K562 (cell line): ENCODE measurements around the gene SCRN2. TPM values are rescaled to one million over a fixed set of nuclear protein-coding genes. Genes with fewer than 3 reads are reported as not detected.
A peak's percentile ranks its signal among the peaks of the same experiment; 100 is the strongest.

Experiments used
- ATAC-seq: fragments of 200-7000 bp; cut with Tn5 transposase; 3 replicates; pipeline ENCODE4 v1.9.1; 2020; ENCODE audit warnings: moderate library complexity
- BruUV-seq: library from RNA; stranded (reverse); fragments of 400-500 nt; replicated peaks from 2 replicates; lab custom pipeline; 2021; lab: Mats Ljungman, UMichigan
- CTCF ChIA-PET: fragments of 300-600 bp; formaldehyde crosslinking; extraction: SDS; loops from one replicate; lab custom pipeline; 2021; ENCODE audit warnings: low intra/inter-chr PET ratio; lab: Yijun Ruan, JAX
- POLR2A ChIA-PET: fragments of 300-600, 350-650 bp; sonication (Branson Sonifier 250); formaldehyde crosslinking; extraction: SDS; loops from one replicate; lab custom pipeline; 2021; ENCODE audit warnings: antibody characterized with exemption, inconsistent platforms; lab: Yijun Ruan, JAX
- DNase-seq, 4 experiments: peaks; one replicate each; pipeline versions ENCODE4 v3.0.0 to v3.0.0-alpha.2; 2011 to 2018; ENCODE audit warnings: low spot score in 3 of 4, mixed read lengths in 3 of 4; ENCODE audit errors: extremely low read depth in 1 of 4
- FAIRE-seq: peaks from 2 replicates; lab custom pipeline; 2011; peaks lifted over from hg19 to GRCh38; lab: Jason Lieb, UNC
- H2AFZ ChIP-seq: 2 replicates; pipeline ENCODE4 v1.6.0; 2011; ENCODE audit warnings: low read depth, low read length, control low read depth, inconsistent platforms
- H3K27ac ChIP-seq: fragments of 200-600 bp; 3 replicates; pipeline ENCODE4 v1.8.0; 2011; ENCODE audit warnings: low read depth, mild to moderate bottlenecking, control low read depth, inconsistent platforms, low read length, moderate library complexity, mixed read lengths; ENCODE audit errors: extremely low read depth
- H3K27me3 ChIP-seq, 2 experiments: fragments of 300-600 bp in 1 of 2; 2 replicates in 1 of 2; 3 replicates in 1 of 2; pipeline versions ENCODE4 v1.6.0 to v1.8.0; 2011; ENCODE audit warnings: inconsistent platforms in 2 of 2, low read length in 2 of 2, mild to moderate bottlenecking in 1 of 2, mixed read lengths in 1 of 2, moderate library complexity in 1 of 2; ENCODE audit not compliant: control insufficient read depth in 2 of 2, insufficient read depth in 2 of 2
- H3K36me3 ChIP-seq: fragments of 300-600 bp; 3 replicates; pipeline ENCODE4 v1.8.0; 2011; ENCODE audit warnings: mild to moderate bottlenecking, low read length, inconsistent platforms; ENCODE audit not compliant: control insufficient read depth, insufficient read depth
- H3K4me1 ChIP-seq, 2 experiments: fragments of 200-600 bp in 1 of 2; replicated peaks in 1 of 2; 2 replicates in 1 of 2; 3 replicates in 1 of 2; pipeline versions ENCODE4 v1.5.1 to v1.8.0; 2011; ENCODE audit warnings: inconsistent platforms in 2 of 2, low read length in 2 of 2, mild to moderate bottlenecking in 1 of 2, mixed read lengths in 1 of 2, moderate library complexity in 1 of 2; ENCODE audit not compliant: control insufficient read depth in 2 of 2, insufficient read depth in 2 of 2
- H3K4me2 ChIP-seq: 2 replicates; pipeline ENCODE4 v1.6.1; 2011; ENCODE audit warnings: low read length, control low read depth, inconsistent platforms, mixed read lengths; ENCODE audit not compliant: insufficient read depth
- H3K4me3 ChIP-seq: fragments of 200-600 bp; sonication (generic), shearing (Covaris generic); 2 replicates; pipeline ENCODE4 v1.5.1; 2016; ENCODE audit warnings: control low read depth, inconsistent platforms
- H3K79me2 ChIP-seq: fragments of 200-600 bp; 3 replicates; pipeline ENCODE4 v1.8.0; 2011; ENCODE audit warnings: low read length, inconsistent platforms; ENCODE audit not compliant: control insufficient read depth, insufficient read depth
- H3K9ac ChIP-seq, 2 experiments: 2 replicates each; pipeline versions ENCODE4 v1.6.0 to v1.6.1; 2011; ENCODE audit warnings: low read depth in 2 of 2, low read length in 2 of 2, control low read depth in 1 of 2, inconsistent platforms in 1 of 2, mild to moderate bottlenecking in 1 of 2, mixed read lengths in 1 of 2; ENCODE audit not compliant: insufficient read depth in 1 of 2
- H3K9me1 ChIP-seq: one replicate; pipeline ENCODE4 v1.6.0; 2011; ENCODE audit warnings: inconsistent platforms, mild to moderate bottlenecking, low read length, moderate library complexity; ENCODE audit not compliant: control insufficient read depth, insufficient read depth
- H3K9me3 ChIP-seq: replicated peaks from 2 replicates; pipeline ENCODE4 v1.5.1; 2011; ENCODE audit warnings: low read depth, low read length, inconsistent platforms; ENCODE audit not compliant: control insufficient read depth, insufficient read depth
- H4K20me1 ChIP-seq: replicated peaks from 2 replicates; pipeline ENCODE4 v1.6.1; 2011; ENCODE audit warnings: low read length, inconsistent platforms, mixed read lengths; ENCODE audit not compliant: control insufficient read depth, insufficient read depth
- ARID1B ChIP-seq: fragments of 450-650 bp; IDR thresholded peaks from 2 replicates; pipeline ENCODE4 v1.6.1; 2016; ENCODE audit warnings: antibody characterized with exemption, mild to moderate bottlenecking, inconsistent platforms
- CHD2 ChIP-seq: IDR thresholded peaks from 2 replicates; pipeline ENCODE4 v1.6.1; 2011; ENCODE audit warnings: low read depth, low read length
- KAT2B ChIP-seq: IDR thresholded peaks from one replicate; pipeline ENCODE4 v1.6.1; 2012; ENCODE audit warnings: low read depth, mild to moderate bottlenecking, control low read depth, inconsistent platforms, low read length, moderate library complexity
- NR2C2 ChIP-seq, 2 experiments: fragments of 200-800 bp in 1 of 2; sonication (Bioruptor generic) in 1 of 2; sonication (generic) in 1 of 2; formaldehyde crosslinking in 1 of 2; IDR thresholded peaks; 2 replicates each; pipeline versions ENCODE4 v1.6.1 to v1.8.0; 2016 to 2022; ENCODE audit warnings: mild to moderate bottlenecking in 1 of 2, missing compliant biosample characterization in 1 of 2, missing genetic modification characterization in 1 of 2, missing genetic modification reagents in 1 of 2
- ZKSCAN3 ChIP-seq: fragments of 250-450 bp; sonication (Bioruptor Pico); IDR thresholded peaks from 2 replicates; pipeline ENCODE4 v1.4.0; 2020
- ZNF197 ChIP-seq: fragments of 200-800 bp; sonication (Bioruptor generic); IDR thresholded peaks from 2 replicates; pipeline ENCODE4 v1.6.1; 2016; ENCODE audit warnings: low read depth, missing genetic modification characterization, missing compliant biosample characterization
- ZNF282 ChIP-seq: sonication (generic); formaldehyde crosslinking; IDR thresholded peaks from 2 replicates; pipeline ENCODE4 v1.8.1; 2023; ENCODE audit warnings: missing genetic modification reagents
- WGBS: fragments of 100-300 bp; shearing (Covaris generic); methylation state at CpG from one replicate; pipeline ENCODE4 v1.1.6; 2016; ENCODE audit warnings: low coverage, mixed read lengths; ENCODE audit not compliant: insufficient coverage; ENCODE audit errors: missing lambda C conversion rate; 5-methylcytosine and 5-hydroxymethylcytosine counted together
- in situ Hi-C: fragments of 300-500 bp; cut with MboI; formaldehyde crosslinking; loops from 4 replicates; pipeline ENCODE4 v1.15.0; 2018; ENCODE audit warnings: inconsistent platforms, mixed read lengths
- intact Hi-C: fragments of 100-400 bp; cut with micrococcal nuclease; formaldehyde crosslinking; loops from 2 replicates; pipeline ENCODE4 v1.14.2; 2022
- polyA plus RNA-seq, 8 experiments: library from polyadenylated mRNA; depleted of rRNA in 4 of 8; stranded (reverse) in 5 of 8; unstranded in 3 of 8; fragments of >200 nt; fragmentation: Nextera tagmentation in 2 of 8; fragmentation: Illumina TruSeq in 1 of 8; extraction: Ambion mirVana in 2 of 8; extraction: Trizol in 1 of 8; gene quantifications; 2 replicates each; pipeline versions ENCODE4 v1.2.1 to v1.2.3, GENCODE V29; 2011 to 2014; ENCODE audit warnings: inconsistent platforms in 1 of 8, missing spikeins in 1 of 8
- total RNA-seq, 7 experiments: library from RNA; depleted of rRNA in 6 of 7; stranded (reverse); fragments of >200 nt in 6 of 7; fragmentation: Illumina TruSeq in 2 of 7; extraction: Trizol in 2 of 7; gene quantifications; 2 replicates each; pipeline versions ENCODE4 v1.2.1 to v1.2.3, GENCODE V29; 2011 to 2021; ENCODE audit warnings: low replicate concordance in 1 of 7
- TF ChIP-seq, protein P1 (sequence below): fragments of 450-650 bp; IDR thresholded peaks from 2 replicates; pipeline ENCODE4 v1.6.1; 2014; ENCODE audit warnings: low read depth, mild to moderate bottlenecking, moderate library complexity, borderline replicate concordance
- TF ChIP-seq, protein P2 (sequence below), 2 experiments: fragments of 450-650 bp; IDR thresholded peaks; 2 replicates each; pipeline ENCODE4 v1.6.1; 2018; ENCODE audit warnings: mild to moderate bottlenecking in 2 of 2, low read depth in 1 of 2; ENCODE audit not compliant: partially characterized antibody in 2 of 2
- TF ChIP-seq, protein P3 (sequence below): fragments of 250-450 bp; sonication (Bioruptor Pico); IDR thresholded peaks from 2 replicates; pipeline ENCODE4 v1.5.0; 2020; ENCODE audit warnings: mild to moderate bottlenecking, borderline replicate concordance

The SCRN2 gene
- total and polyA plus RNA-seq, 9 of the 15 experiments (the other 6 are each of a cell fraction or from before 2014, with no cell fraction given), result 0.25 to 32.9 (median 13.6) TPM

DNA sequence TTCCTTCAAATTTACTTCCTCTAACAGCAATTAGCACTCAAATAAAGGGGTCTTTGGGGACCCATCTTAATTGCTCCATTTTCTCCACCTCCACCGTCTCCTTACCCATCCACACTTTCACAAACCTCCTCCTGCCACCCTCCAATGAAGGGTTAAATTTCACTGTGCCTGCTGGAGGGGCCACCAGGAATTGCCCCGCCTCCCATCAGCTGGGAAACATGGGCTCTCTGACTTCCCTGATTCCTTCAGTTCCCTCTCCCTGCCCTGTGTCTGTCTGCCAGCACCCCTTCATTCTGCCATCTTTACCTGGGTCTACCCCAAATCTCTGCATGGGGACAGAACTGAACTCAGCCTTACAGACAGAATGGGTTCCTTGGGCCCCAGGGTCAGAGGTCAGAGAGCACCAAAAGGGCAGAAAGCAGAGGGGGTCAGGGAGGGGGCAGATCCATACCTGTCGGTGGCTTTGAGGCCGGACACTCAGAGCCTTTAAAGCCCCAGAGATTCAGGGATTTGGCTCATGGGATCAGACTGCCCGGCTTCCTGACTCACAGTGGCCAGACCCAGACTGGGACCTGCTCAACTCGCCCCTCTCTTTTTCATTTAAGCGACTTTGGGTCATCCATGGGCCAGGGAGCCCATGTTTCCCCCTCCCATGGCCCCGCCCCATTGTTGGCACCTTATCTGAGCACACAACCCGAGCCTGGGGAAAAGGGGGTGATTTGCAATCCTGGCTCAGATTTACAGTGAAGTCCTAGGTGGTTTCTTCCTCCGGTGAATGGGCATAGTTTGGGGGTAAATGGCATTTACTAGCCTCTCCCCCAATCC, 37.3 kb upstream of the SCRN2 start (continued):
- TF ChIP-seq CHD2, result no peak
- TF ChIP-seq, protein P1, sequence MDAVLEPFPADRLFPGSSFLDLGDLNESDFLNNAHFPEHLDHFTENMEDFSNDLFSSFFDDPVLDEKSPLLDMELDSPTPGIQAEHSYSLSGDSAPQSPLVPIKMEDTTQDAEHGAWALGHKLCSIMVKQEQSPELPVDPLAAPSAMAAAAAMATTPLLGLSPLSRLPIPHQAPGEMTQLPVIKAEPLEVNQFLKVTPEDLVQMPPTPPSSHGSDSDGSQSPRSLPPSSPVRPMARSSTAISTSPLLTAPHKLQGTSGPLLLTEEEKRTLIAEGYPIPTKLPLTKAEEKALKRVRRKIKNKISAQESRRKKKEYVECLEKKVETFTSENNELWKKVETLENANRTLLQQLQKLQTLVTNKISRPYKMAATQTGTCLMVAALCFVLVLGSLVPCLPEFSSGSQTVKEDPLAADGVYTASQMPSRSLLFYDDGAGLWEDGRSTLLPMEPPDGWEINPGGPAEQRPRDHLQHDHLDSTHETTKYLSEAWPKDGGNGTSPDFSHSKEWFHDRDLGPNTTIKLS, result no peak
- TF ChIP-seq ZNF197 (CRISPR knock-in tag), result no peak
- no peak for TF ChIP-seq ZNF282
- TF ChIP-seq ARID1B, result no peak
- TF ChIP-seq NR2C2 (CRISPR knock-in tag; IDR thresholded peaks at IDR 0.05), result no peak
- peak; percentile 88 for TF ChIP-seq NR2C2 (tag; IDR thresholded peaks at IDR 0.05)

DNA sequence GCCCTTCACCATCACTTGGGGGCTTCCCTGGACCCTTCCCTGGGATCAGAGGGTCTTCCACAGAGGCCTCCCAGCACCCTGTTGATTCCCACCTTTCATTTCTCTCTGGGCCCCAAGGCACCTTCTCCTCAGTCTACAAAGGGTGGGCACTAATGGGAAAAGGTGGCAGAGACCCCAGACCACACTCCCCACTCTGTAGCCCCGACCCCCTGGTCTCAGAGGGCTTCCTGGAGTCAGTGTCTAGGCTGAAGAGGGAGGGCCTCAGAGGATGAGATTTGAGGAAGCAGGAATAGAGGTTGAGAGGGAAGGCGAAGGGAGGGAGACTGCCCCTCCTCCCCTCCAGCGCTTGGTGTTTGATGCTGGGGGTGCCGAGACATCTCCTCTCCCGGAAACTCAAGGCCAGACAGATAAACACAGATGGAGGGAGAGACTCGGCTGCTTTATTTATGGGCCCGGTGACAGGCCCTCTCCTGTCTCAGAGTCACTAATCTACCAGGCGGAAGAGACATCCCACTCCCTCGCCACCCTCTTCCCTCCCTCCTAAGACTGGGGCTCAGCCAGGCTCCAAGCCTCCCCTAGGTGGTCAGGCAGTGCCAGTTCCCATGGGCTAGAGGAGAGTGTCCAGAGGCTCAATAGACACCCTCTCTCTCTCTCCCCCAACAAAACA, 36.4 kb upstream of the SCRN2 start:
- Histone ChIP-seq H3K27ac (peak overlapping the region; percentile 42; the same call in 2 of the 3 replicates), H3K9me3 (no peaks in the 10 kb centered on the region), H3K4me3 (no peak overlapping the region), H3K36me3 (no peaks in the 10 kb centered on the region), H3K9ac (peak overlapping the region in 1 of 2 experiments; percentile 41; a peak in 2 of 4 replicates), H3K4me2 (peak overlapping the region; percentile 60), H3K27me3 (no peaks in the 10 kb centered on the region), H4K20me1 (no peaks in the 10 kb centered on the region), H3K9me1 (no peaks in the 10 kb centered on the region), H2AFZ (peak overlapping the region; percentile 48), H3K79me2 (no peaks in the 10 kb centered on the region), H3K4me1 (peaks cover 46 to 54% of the 10 kb centered on the region in 2 experiments)
- intact Hi-C loops, result no loop called here
- peak; percentile 99 for FAIRE-seq
- peak; percentile 94 for ATAC-seq
- WGBS, result 0% methylated on average over 6 of the region's 9 CpGs
- BruUV-seq, result no TSS peak
- ChIA-PET CTCF (interaction anchor here (1.2 kb wide), 1 partner anchor 11 kb away, joined by 3 read pairs; no protein-coding TSS in a partner anchor), POLR2A (no interaction called here)
- DNase-seq, result peak; percentile 28 to 92 (median 64)
- in situ Hi-C loops, result no loop called here
- TF ChIP-seq KAT2B (no peak), ZKSCAN3 (CRISPR knock-in tag) (no peak)
- TF ChIP-seq, protein P2, sequence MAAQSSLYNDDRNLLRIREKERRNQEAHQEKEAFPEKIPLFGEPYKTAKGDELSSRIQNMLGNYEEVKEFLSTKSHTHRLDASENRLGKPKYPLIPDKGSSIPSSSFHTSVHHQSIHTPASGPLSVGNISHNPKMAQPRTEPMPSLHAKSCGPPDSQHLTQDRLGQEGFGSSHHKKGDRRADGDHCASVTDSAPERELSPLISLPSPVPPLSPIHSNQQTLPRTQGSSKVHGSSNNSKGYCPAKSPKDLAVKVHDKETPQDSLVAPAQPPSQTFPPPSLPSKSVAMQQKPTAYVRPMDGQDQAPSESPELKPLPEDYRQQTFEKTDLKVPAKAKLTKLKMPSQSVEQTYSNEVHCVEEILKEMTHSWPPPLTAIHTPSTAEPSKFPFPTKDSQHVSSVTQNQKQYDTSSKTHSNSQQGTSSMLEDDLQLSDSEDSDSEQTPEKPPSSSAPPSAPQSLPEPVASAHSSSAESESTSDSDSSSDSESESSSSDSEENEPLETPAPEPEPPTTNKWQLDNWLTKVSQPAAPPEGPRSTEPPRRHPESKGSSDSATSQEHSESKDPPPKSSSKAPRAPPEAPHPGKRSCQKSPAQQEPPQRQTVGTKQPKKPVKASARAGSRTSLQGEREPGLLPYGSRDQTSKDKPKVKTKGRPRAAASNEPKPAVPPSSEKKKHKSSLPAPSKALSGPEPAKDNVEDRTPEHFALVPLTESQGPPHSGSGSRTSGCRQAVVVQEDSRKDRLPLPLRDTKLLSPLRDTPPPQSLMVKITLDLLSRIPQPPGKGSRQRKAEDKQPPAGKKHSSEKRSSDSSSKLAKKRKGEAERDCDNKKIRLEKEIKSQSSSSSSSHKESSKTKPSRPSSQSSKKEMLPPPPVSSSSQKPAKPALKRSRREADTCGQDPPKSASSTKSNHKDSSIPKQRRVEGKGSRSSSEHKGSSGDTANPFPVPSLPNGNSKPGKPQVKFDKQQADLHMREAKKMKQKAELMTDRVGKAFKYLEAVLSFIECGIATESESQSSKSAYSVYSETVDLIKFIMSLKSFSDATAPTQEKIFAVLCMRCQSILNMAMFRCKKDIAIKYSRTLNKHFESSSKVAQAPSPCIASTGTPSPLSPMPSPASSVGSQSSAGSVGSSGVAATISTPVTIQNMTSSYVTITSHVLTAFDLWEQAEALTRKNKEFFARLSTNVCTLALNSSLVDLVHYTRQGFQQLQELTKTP (IDR thresholded peaks at IDR 0.05; ENCODE audit: low read depth in 1 of 2, partially characterized antibody in 2 of 2), result peak in 1 of 2 experiments; percentile 76
- TF ChIP-seq, protein P3, sequence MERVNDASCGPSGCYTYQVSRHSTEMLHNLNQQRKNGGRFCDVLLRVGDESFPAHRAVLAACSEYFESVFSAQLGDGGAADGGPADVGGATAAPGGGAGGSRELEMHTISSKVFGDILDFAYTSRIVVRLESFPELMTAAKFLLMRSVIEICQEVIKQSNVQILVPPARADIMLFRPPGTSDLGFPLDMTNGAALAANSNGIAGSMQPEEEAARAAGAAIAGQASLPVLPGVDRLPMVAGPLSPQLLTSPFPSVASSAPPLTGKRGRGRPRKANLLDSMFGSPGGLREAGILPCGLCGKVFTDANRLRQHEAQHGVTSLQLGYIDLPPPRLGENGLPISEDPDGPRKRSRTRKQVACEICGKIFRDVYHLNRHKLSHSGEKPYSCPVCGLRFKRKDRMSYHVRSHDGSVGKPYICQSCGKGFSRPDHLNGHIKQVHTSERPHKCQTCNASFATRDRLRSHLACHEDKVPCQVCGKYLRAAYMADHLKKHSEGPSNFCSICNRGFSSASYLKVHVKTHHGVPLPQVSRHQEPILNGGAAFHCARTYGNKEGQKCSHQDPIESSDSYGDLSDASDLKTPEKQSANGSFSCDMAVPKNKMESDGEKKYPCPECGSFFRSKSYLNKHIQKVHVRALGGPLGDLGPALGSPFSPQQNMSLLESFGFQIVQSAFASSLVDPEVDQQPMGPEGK (CRISPR knock-in tag), result no peak
